ENCODE results near the gene FXYD1.

GRCh38 chr19:35118268-35119020, 20.2 kb upstream of the FXYD1 start:
- TF ChIP-seq EZH2 (IDR thresholded peaks at IDR 0.05) (no peak), CTCF (IDR thresholded peaks at IDR 0.05) (no peak)

All from neural progenitor cell (in vitro differentiated cells).